GM21786 (cell line): Measurements from ENCODE around the gene LAMA4.
"Not testable (repeated sequence)": the region's sequence is repeated elsewhere in the genome, so short reads cannot be mapped to it uniquely, and the experiment has no call there.

Experiments
- ATAC-seq: cut with Tn5 transposase; IDR thresholded peaks from one replicate; pipeline ENCODE4 v1.9.1; 2021; ENCODE audit not compliant: unreplicated experiment

The LAMA4 gene

GRCh38 chr6:112215488-112216284 is 38.7 kb downstream of the LAMA4 start:
- no peak for ATAC-seq

DNA sequence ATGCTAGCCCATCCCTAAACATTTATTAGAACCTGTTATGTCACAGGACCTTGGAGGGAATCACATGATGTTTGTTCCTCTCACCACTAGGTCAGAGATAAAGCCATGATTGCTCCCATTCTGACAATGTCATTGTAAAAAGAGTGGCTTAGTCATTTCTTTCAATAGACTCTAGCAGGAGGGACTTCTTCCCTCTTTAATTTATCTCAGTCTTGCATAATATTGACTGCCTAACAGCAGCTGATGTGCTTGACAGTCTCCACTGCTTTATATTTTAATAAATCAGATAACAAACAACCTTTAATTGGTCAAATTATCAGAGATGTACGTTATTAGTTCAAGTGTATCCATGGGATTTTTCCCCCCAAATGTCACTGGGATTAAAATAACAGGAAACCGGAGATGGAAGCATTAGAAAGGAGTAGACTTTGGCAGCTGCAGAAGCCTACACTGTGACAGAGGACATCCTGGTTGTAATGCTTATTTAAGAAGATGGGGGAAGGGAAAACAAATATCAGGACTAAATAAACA is 39.6 kb downstream of the LAMA4 start:
- ATAC-seq = no peak

- ATAC-seq = no peak
These were observed 43.5 kb downstream of the LAMA4 start for GRCh38 chr6:112210852-112211251.

- no peak for ATAC-seq
These were observed 45.2 kb downstream of the LAMA4 start for GRCh38 chr6:112209131-112209530.

DNA sequence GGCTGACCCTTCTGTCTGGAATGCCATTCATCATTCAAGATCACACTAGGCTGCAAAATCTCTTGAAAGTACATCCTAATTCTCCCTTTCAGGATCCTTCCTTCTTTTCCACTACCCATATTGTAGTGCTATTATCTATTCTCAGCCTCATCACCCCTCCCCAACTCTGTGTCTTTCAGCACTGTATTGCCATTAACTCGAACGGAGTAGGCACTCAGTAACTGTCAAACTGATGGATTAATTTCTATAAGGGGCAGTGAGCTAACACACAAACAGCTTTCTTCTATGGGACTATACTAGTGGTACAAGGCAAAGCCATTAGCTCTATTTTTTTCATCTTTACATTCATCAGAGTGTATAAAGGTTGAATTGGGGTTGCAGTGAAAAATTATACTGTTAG is 46.6 kb downstream of the LAMA4 start:
- ATAC-seq = no peak

DNA sequence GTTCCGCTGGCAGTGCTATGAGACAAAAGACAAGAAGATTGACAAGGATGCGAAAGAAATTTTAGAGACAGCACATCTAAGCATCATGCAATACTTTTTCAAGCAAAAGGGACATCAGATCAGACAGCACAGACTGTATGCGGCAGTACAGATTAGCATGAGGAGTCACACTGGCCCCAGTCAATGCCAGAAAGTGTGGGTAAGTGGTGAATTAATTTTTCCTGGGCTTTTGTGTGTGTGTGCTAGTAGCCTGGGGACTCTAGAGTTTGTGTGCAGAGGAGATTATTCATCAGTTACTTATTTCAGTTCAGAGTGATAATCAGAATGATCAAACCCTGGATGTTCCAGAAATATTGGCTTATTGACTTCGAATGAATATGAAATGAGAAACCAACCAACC is 47.2 kb downstream of the LAMA4 start:
- no peak for ATAC-seq

- no peak for ATAC-seq
These were observed 48.3 kb downstream of the LAMA4 start for GRCh38 chr6:112206110-112206458.

DNA sequence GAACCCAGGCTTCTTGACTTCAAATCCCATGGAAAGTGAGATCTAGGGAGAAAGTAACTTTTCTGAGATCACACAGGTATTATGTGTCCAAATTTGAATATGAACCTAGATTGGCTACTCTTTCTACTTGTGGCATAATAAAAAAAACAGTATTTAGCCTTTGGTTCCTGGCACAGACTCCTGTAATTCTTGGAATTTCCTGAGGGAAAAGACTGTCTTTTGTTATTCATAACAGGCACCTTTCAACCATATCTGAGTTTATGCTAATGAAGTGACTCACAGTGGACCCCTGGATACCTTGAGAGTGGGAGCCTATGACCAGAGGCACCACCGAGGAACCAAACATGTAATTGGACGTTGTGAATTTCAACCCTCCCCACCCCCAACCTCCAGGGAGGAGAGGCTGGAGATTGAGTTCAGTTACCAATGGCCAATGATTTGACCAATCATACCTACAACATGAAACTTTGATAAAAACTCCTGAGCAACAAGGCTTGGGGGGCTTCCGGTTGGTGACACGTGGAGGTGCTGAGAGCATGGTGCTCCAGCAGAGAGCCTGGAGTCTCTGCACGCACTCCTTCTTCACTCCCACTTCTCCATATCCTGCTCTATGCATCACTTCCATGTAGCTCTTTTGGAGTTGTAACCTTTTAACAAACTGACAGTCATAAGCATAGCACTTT is 48.8 kb downstream of the LAMA4 start:
- ATAC-seq = no peak

GRCh38 chr6:112204350-112204706 is 50.0 kb downstream of the LAMA4 start:
- ATAC-seq = no peak

GRCh38 chr6:112203577-112204349 is 50.6 kb downstream of the LAMA4 start:
- no peak for ATAC-seq

GRCh38 chr6:112202639-112203341 is 51.6 kb downstream of the LAMA4 start:
- ATAC-seq = peak; percentile 66

- ATAC-seq = not testable (repeated sequence)
These were observed 54.0 kb downstream of the LAMA4 start for GRCh38 chr6:112200185-112200914.

- ATAC-seq = no peak
These were observed 55.4 kb downstream of the LAMA4 start for GRCh38 chr6:112199001-112199403.

GRCh38 chr6:112198582-112198981 is 55.8 kb downstream of the LAMA4 start:
- no peak for ATAC-seq

GRCh38 chr6:112197636-112198035 is 56.7 kb downstream of the LAMA4 start:
- ATAC-seq = no peak

GRCh38 chr6:112196306-112196705 is 58.1 kb downstream of the LAMA4 start:
- ATAC-seq = no peak

- no peak for ATAC-seq
These were observed 59.2 kb downstream of the LAMA4 start for GRCh38 chr6:112195166-112195565.

DNA sequence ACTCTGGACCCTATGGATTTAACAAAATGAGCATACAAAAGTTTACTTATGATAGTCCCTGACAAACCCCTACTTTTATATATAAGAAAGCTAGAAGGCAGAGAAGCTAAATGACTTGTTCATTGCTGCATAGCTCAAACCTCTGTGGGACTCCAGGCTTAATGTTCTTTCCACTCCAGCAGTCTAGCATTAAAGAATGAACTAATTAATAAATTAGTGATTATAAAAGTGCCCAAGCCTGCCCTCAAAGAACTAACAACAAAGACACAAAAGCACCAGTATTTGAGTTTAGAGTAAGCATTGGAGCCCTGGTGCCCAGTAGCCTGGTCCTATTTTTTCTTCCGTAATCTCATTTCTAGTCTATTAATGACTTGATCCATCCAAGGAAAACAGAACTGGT is 59.9 kb downstream of the LAMA4 start:
- ATAC-seq = no peak

GRCh38 chr6:112193535-112194051 is 60.8 kb downstream of the LAMA4 start:
- ATAC-seq = no peak

- no peak for ATAC-seq
These were observed 61.2 kb downstream of the LAMA4 start for GRCh38 chr6:112193117-112193516.
